Esophagus squamous epithelium (tissue), 5 donors: Measurements from ENCODE around the gene CST9. TPM values are rescaled to one million over a fixed set of nuclear protein-coding genes. Genes with fewer than 3 reads are reported as not detected.

ENCODE experiments used
- DNase-seq: peaks from one replicate; lab custom pipeline; 2025; lab: John Stamatoyannopoulos, UW
- H3K27ac ChIP-seq, 4 donors: fragments of 200-600 bp; sonication (generic); one replicate each; pipeline ENCODE4 v1.5.1; 2016 to 2019; ENCODE audit warnings: mild to moderate bottlenecking in 1 of 4
- H3K27me3 ChIP-seq, 4 donors: fragments of 200-600 bp; sonication (generic); 1 replicate in 3 of 4; 2 replicates in 1 of 4; pipeline versions ENCODE4 v1.5.1 to v1.6.0; 2017 to 2021; ENCODE audit warnings: antibody characterized with exemption in 1 of 4
- H3K36me3 ChIP-seq, 3 donors: fragments of 200-600 bp; sonication (generic); one replicate each; pipeline ENCODE4 v1.5.1; 2016 to 2019
- H3K4me1 ChIP-seq, 3 donors: fragments of 200-600 bp; sonication (generic); one replicate each; pipeline ENCODE4 v1.5.1; 2017 to 2019
- H3K4me3 ChIP-seq, 4 donors: fragments of 200-600 bp; sonication (generic); 1 replicate in 3 of 4; 2 replicates in 1 of 4; pipeline ENCODE4 v1.5.1; 2016 to 2019; ENCODE audit warnings: mild to moderate bottlenecking in 2 of 4, moderate library complexity in 1 of 4
- H3K9me3 ChIP-seq, 3 donors: fragments of 200-600 bp; sonication (generic); one replicate each; pipeline ENCODE4 v1.5.1; 2016 to 2019
- CTCF ChIP-seq, 6 experiments: fragments of 450-650 bp in 4 of 6; fragments of 200-600 bp in 2 of 6; sonication (generic) in 2 of 6; IDR thresholded peaks; one replicate each; pipeline ENCODE4 v1.5.1; 2016 to 2019; ENCODE audit warnings: antibody characterized with exemption in 6 of 6, mild to moderate bottlenecking in 4 of 6, moderate library complexity in 4 of 6
- POLR2A ChIP-seq, 4 donors: fragments of 450-650 bp; IDR thresholded peaks; one replicate each; pipeline ENCODE4 v1.6.1; 2017; ENCODE audit warnings: antibody characterized with exemption in 4 of 4, mild to moderate bottlenecking in 4 of 4, moderate library complexity in 3 of 4
- WGBS, 2 donors: methylation state at CpG; one replicate each; pipeline ENCODE4 v1.1.5; 2018; 5-methylcytosine and 5-hydroxymethylcytosine counted together
- intact Hi-C: fragments of 100-400 bp; cut with DNase I; formaldehyde crosslinking; loops from one replicate; pipeline ENCODE4 v1.15.0; 2022
- total RNA-seq, 4 donors: library from RNA; depleted of rRNA; stranded (reverse); fragments of >200 nt; gene quantifications; one replicate each; pipeline ENCODE4 v1.1.0, GENCODE V29; 2016
- donor health status: DM: yes; HTN: yes; CAD: no.

CST9 gene
- total RNA-seq, 4 donors from 2014 or later = not detected

GRCh38 chr20:23606652-23607049 lies 934 bp upstream of the CST9 start:
- no peak overlapping the region for H3K4me3 ChIP-seq
- no peak for DNase-seq
- TF ChIP-seq CTCF (IDR thresholded peaks at IDR 0.05) (peak; percentile 61 to 95 (median 90)), POLR2A (IDR thresholded peaks at IDR 0.05) (no peak)
- H3K9me3 ChIP-seq = no peaks in the 10 kb centered on the region
- peaks cover 0 to 14% (median 3%) of the 10 kb centered on the region in 3 donors for H3K4me1 ChIP-seq
- 6 to 8% methylated on average over 7 of the region's 9 CpGs for WGBS, 2 donors
- intact Hi-C loops = loop anchor here (5.0 kb wide), 1 partner anchor 164 kb away; no protein-coding TSS in a partner anchor
- no peaks in the 10 kb centered on the region for H3K27me3 ChIP-seq
- no peaks in the 10 kb centered on the region for H3K36me3 ChIP-seq
- no peak overlapping the region for H3K27ac ChIP-seq

GRCh38 chr20:23604306-23604705 lies 1.4 kb downstream of the CST9 start:
- no peak for DNase-seq
- WGBS, 2 donors = 75 to 79% methylated on average over 1 of the region's 1 CpG
- no peaks in the 10 kb centered on the region for H3K27me3 ChIP-seq
- intact Hi-C loops = no loop called here
- TF ChIP-seq POLR2A (IDR thresholded peaks at IDR 0.05) (no peak), CTCF (IDR thresholded peaks at IDR 0.05) (no peak)
- no peaks in the 10 kb centered on the region for H3K9me3 ChIP-seq
- peaks cover 0 to 14% (median 3%) of the 10 kb centered on the region in 3 donors for H3K4me1 ChIP-seq
- no peak overlapping the region for H3K4me3 ChIP-seq
- H3K36me3 ChIP-seq = no peaks in the 10 kb centered on the region
- H3K27ac ChIP-seq = no peak overlapping the region

- TF ChIP-seq POLR2A (IDR thresholded peaks at IDR 0.05) = no peak
- TF ChIP-seq CTCF (IDR thresholded peaks at IDR 0.05) = no peak
- no peaks in the 10 kb centered on the region for H3K27me3 ChIP-seq
- no peaks in the 10 kb centered on the region for H3K9me3 ChIP-seq
- intact Hi-C loops = no loop called here
- H3K4me1 ChIP-seq = peaks cover 0 to 14% (median 3%) of the 10 kb centered on the region in 3 donors
- no peak overlapping the region for H3K4me3 ChIP-seq
- WGBS, 2 donors = 91 to 100% methylated on average over 2 to 4 of the region's 4 CpGs
- H3K36me3 ChIP-seq = no peaks in the 10 kb centered on the region
- no peak for DNase-seq
- H3K27ac ChIP-seq = no peak overlapping the region
These were observed 2.4 kb downstream of the CST9 start for GRCh38 chr20:23603321-23603720.

GRCh38 chr20:23602699-23603098 lies 3.0 kb downstream of the CST9 start:
- Histone ChIP-seq H3K4me3 (no peak overlapping the region), H3K9me3 (no peaks in the 10 kb centered on the region), H3K36me3 (no peaks in the 10 kb centered on the region), H3K27ac (no peak overlapping the region), H3K4me1 (peaks cover 0 to 14% (median 3%) of the 10 kb centered on the region in 3 donors), H3K27me3 (no peaks in the 10 kb centered on the region)
- TF ChIP-seq CTCF (IDR thresholded peaks at IDR 0.05) (no peak), POLR2A (IDR thresholded peaks at IDR 0.05) (no peak)
- intact Hi-C loops = no loop called here
- no peak for DNase-seq
- WGBS, 2 donors = 52 to 65% methylated on average over 5 of the region's 6 CpGs

DNA sequence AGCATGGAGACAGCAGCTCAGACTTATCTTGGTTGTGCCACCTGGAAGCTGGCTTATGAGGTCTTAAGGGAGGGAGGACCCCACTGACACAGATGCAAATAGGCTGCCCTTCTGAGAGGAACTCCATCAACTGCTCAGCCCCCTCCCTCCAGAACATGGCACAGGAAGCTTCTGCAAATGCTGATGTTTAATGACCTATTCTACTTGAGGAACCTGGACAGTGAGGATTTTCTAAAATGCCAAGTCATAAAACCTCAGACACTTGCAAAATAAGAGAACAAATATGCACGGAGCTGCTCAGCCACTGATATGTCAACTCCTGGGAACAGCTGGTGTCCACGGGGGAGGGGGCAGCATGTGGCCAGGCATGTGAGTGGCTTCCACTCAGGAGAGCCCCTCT lies 3.5 kb downstream of the CST9 start:
- no peak for DNase-seq
- H3K27ac ChIP-seq = no peak overlapping the region
- H3K9me3 ChIP-seq = no peaks in the 10 kb centered on the region
- H3K27me3 ChIP-seq = no peaks in the 10 kb centered on the region
- H3K36me3 ChIP-seq = no peaks in the 10 kb centered on the region
- 72% methylated on average over 2 of the region's 2 CpGs; no CpG with 5 or more reads in 1 of the 2 donors for WGBS, 2 donors
- intact Hi-C loops = no loop called here
- no peak overlapping the region for H3K4me3 ChIP-seq
- H3K4me1 ChIP-seq = peaks cover 0 to 13% (median 3%) of the 10 kb centered on the region in 3 donors
- TF ChIP-seq POLR2A (IDR thresholded peaks at IDR 0.05) (no peak), CTCF (IDR thresholded peaks at IDR 0.05) (no peak)
